GM19099 (cell line): ENCODE measurements around the gene CELSR1.

Experiments used
- POLR2A ChIP-seq: IDR thresholded peaks from 3 replicates; pipeline ENCODE4 v1.6.1; 2011; ENCODE audit warnings: low read depth; ENCODE audit not compliant: insufficient read length; ENCODE audit errors: extremely low read depth

Gene CELSR1

GRCh38 chr22:46401370-46401769 is 136.1 kb downstream of the CELSR1 start:
- TF ChIP-seq POLR2A: no peak

GRCh38 chr22:46399251-46400024 is 138.0 kb downstream of the CELSR1 start:
- no peak for TF ChIP-seq POLR2A

GRCh38 chr22:46397951-46398350 is 139.5 kb downstream of the CELSR1 start:
- no peak for TF ChIP-seq POLR2A

- TF ChIP-seq POLR2A: no peak
Measured at GRCh38 chr22:46397514-46397913, 139.9 kb downstream of the CELSR1 start.

- no peak for TF ChIP-seq POLR2A
Measured at GRCh38 chr22:46395145-46395544, 142.3 kb downstream of the CELSR1 start.

GRCh38 chr22:46394622-46395021 is 142.8 kb downstream of the CELSR1 start:
- TF ChIP-seq POLR2A: no peak

- no peak for TF ChIP-seq POLR2A
Measured at GRCh38 chr22:46393873-46394272, 143.5 kb downstream of the CELSR1 start.

GRCh38 chr22:46392137-46392844 is 145.1 kb downstream of the CELSR1 start:
- TF ChIP-seq POLR2A: no peak

- TF ChIP-seq POLR2A: no peak
Measured at GRCh38 chr22:46391486-46392136, 145.8 kb downstream of the CELSR1 start.

- no peak for TF ChIP-seq POLR2A
Measured at GRCh38 chr22:46390652-46391301, 146.6 kb downstream of the CELSR1 start.

- no peak for TF ChIP-seq POLR2A
Measured at GRCh38 chr22:46390105-46390651, 147.2 kb downstream of the CELSR1 start.

GRCh38 chr22:46389081-46389480 is 148.3 kb downstream of the CELSR1 start:
- no peak for TF ChIP-seq POLR2A

- TF ChIP-seq POLR2A: no peak
Measured at GRCh38 chr22:46388647-46389046, 148.8 kb downstream of the CELSR1 start.

- no peak for TF ChIP-seq POLR2A
Measured at GRCh38 chr22:46387748-46388147, 149.7 kb downstream of the CELSR1 start.

GRCh38 chr22:46386312-46386711 is 151.1 kb downstream of the CELSR1 start:
- TF ChIP-seq POLR2A: no peak
